Neural cell (in vitro differentiated cells): ENCODE data around the gene LMAN2. TPM values are rescaled to one million over a fixed set of nuclear protein-coding genes. Genes with fewer than 3 reads are reported as not detected.

Experiments
- H2AFZ ChIP-seq: fragments of 200-600, 300-800 bp; sonication (generic), shearing (Covaris generic); 2 replicates; pipeline ENCODE4 v1.6.0; 2014; ENCODE audit warnings: low read depth, mild to moderate bottlenecking, antibody characterized with exemption, low read length, moderate library complexity
- H3F3A ChIP-seq: fragments of 200-600 bp; shearing (Covaris generic); 2 replicates; pipeline ENCODE4 v1.6.1; 2016; ENCODE audit warnings: mild to moderate bottlenecking, moderate library complexity, mixed read lengths, antibody characterized with exemption, low read length; ENCODE audit not compliant: insufficient read depth, poor library complexity, severe bottlenecking
- H3K27ac ChIP-seq: fragments of 200-600, 300-800 bp; sonication (generic), shearing (Covaris generic); 2 replicates; pipeline ENCODE4 v1.5.1; 2014; ENCODE audit warnings: mild to moderate bottlenecking, low read length, moderate library complexity
- H3K27me3 ChIP-seq: fragments of 300-800, 200-600 bp; sonication (generic), shearing (Covaris generic); 2 replicates; pipeline ENCODE4 v1.6.0; 2014; ENCODE audit warnings: mild to moderate bottlenecking, low read depth, low read length, moderate library complexity; ENCODE audit not compliant: insufficient read depth
- H3K36me3 ChIP-seq: fragments of 300-800, 200-600 bp; sonication (generic), shearing (Covaris generic); 2 replicates; pipeline ENCODE4 v1.5.1; 2014; ENCODE audit warnings: mild to moderate bottlenecking, antibody characterized with exemption, low read length, moderate library complexity; ENCODE audit not compliant: insufficient read depth
- H3K4me2 ChIP-seq: fragments of 300-800, 200-600 bp; sonication (generic), shearing (Covaris generic); 2 replicates; pipeline ENCODE4 v1.6.0; 2014; ENCODE audit warnings: mild to moderate bottlenecking, low read length
- H3K4me3 ChIP-seq: fragments of 300-800, 200-600 bp; sonication (generic), shearing (Covaris generic); 2 replicates; pipeline ENCODE4 v1.5.1; 2014; ENCODE audit warnings: mild to moderate bottlenecking, low read length, moderate library complexity
- H3K79me2 ChIP-seq: fragments of 200-600 bp; shearing (Covaris generic); replicated peaks from 2 replicates; pipeline ENCODE4 v1.6.0; 2014; ENCODE audit warnings: mild to moderate bottlenecking, low read length, moderate library complexity; ENCODE audit not compliant: insufficient read depth
- H3K9ac ChIP-seq: fragments of 300-800, 200-600 bp; sonication (generic), shearing (Covaris generic); 2 replicates; pipeline ENCODE4 v1.6.1; 2016; ENCODE audit warnings: mild to moderate bottlenecking, low read length, mixed read lengths
- H3K9me2 ChIP-seq: fragments of 200-600 bp; shearing (Covaris generic); 2 replicates; pipeline ENCODE4 v1.6.1; 2016; ENCODE audit warnings: mild to moderate bottlenecking, low read length, mixed read lengths; ENCODE audit not compliant: insufficient read depth
- H3K9me3 ChIP-seq: fragments of 200-600, 300-800 bp; sonication (generic), shearing (Covaris generic); 2 replicates; pipeline ENCODE4 v1.6.1; 2016; ENCODE audit warnings: mild to moderate bottlenecking, mixed run types, low read length, moderate library complexity, mixed read lengths
- H4K20me1 ChIP-seq: fragments of 200-600 bp; shearing (Covaris generic); 2 replicates; pipeline ENCODE4 v1.6.1; 2016; ENCODE audit warnings: mild to moderate bottlenecking, mixed run types; ENCODE audit not compliant: insufficient read depth
- EP300 ChIP-seq: fragments of 450-650 bp; conservative IDR thresholded peaks from 2 replicates; pipeline ENCODE4 v1.6.1; 2014; ENCODE audit warnings: antibody characterized with exemption, mild to moderate bottlenecking, moderate library complexity; ENCODE audit not compliant: poor library complexity, severe bottlenecking
- EZH2 ChIP-seq: fragments of 200-600, 300-800 bp; shearing (Covaris generic), sonication (generic); IDR thresholded peaks from 2 replicates; pipeline ENCODE4 v1.6.1; 2014; ENCODE audit warnings: antibody characterized with exemption, low read length, borderline replicate concordance, mild to moderate bottlenecking; ENCODE audit not compliant: insufficient read depth, poor library complexity, severe bottlenecking
- MXI1 ChIP-seq: fragments of 450-650 bp; conservative IDR thresholded peaks from 2 replicates; pipeline ENCODE4 v1.6.1; 2014; ENCODE audit warnings: antibody characterized with exemption, mild to moderate bottlenecking; ENCODE audit not compliant: poor library complexity, severe bottlenecking
- POLR2AphosphoS5 ChIP-seq: IDR thresholded peaks from 2 replicates; pipeline ENCODE4 v1.6.1; 2012
- RAD21 ChIP-seq: fragments of 450-650 bp; conservative IDR thresholded peaks from 2 replicates; pipeline ENCODE4 v1.6.1; 2014; ENCODE audit warnings: antibody characterized with exemption, mild to moderate bottlenecking, moderate library complexity
- SMC3 ChIP-seq: fragments of 450-650 bp; conservative IDR thresholded peaks from 2 replicates; pipeline ENCODE4 v1.6.1; 2014; ENCODE audit warnings: antibody characterized with exemption, mild to moderate bottlenecking, moderate library complexity; ENCODE audit not compliant: poor library complexity
- TAF1 ChIP-seq: IDR thresholded peaks from 2 replicates; pipeline ENCODE4 v1.6.1; 2012; ENCODE audit warnings: low read depth
- polyA plus RNA-seq: library from polyadenylated mRNA; depleted of rRNA; stranded (reverse); fragments of >200 nt; gene quantifications from 2 replicates; pipeline ENCODE4 v1.2.3, GENCODE V29; 2014
- TF ChIP-seq, protein P1 (sequence below): fragments of 450-650 bp; IDR thresholded peaks from 2 replicates; pipeline ENCODE4 v1.5.1; 2014; ENCODE audit warnings: antibody characterized with exemption, mild to moderate bottlenecking, moderate library complexity; ENCODE audit not compliant: poor library complexity, severe bottlenecking
- TF ChIP-seq, protein P2 (sequence below): IDR thresholded peaks from 2 replicates; pipeline ENCODE4 v1.6.1; 2012; ENCODE audit warnings: borderline replicate concordance

LMAN2 gene
- polyA plus RNA-seq, 1 donor from 2014 or later = 155 TPM

DNA sequence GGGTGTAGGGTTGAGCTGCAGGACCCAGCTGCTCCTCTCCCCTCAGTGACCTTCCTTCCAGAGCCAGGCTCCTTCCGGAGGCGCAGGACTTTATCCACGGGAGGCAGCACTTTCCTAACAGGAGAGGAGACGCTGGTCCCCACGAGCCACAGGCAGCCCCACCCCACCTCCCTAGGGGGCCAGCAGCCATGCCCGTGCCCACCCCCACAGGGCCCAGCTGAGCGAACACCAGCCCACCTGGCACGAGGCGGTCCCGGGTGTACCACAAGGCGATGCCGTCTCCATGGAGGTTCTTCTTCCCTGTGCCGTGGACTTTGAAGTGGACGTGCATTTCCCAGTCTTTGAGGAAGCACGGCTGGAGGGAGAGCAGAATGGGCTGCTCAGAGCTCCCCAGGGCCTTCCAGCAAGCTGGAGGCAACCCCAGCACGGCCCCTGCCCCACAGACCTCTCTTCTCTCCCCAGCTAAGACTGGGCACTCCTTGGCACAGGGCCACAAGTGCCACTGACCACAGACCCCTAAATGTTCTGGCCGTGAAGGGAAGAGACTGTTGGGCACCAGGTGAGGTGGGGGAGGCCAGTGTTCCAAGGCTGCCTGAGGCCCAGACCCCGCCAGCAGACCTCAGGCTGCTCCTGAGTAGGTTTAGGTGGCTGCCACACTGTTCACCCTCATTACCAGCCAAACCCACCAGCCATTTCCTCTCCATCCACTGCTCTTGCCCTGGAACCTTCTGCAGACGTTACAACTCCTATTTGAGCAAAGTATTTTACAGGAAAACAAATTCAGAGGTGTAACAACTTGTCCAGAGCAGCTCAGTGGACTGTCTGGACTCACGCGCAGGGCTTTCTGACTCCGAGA lies 13.0 kb downstream of the LMAN2 start:
- Histone ChIP-seq H3K79me2 (peaks cover 13% of the 10 kb centered on the region), H3K4me2 (no peak overlapping the region), H2AFZ (no peak overlapping the region), H3K9ac (no peak overlapping the region), H3K27me3 (no peaks in the 10 kb centered on the region), H3K36me3 (no peaks in the 10 kb centered on the region), H3K4me3 (no peak overlapping the region), H3F3A (no peaks in the 10 kb centered on the region), H3K27ac (no peak overlapping the region), H3K9me2 (no peaks in the 10 kb centered on the region), H4K20me1 (no peaks in the 10 kb centered on the region), H3K9me3 (no peaks in the 10 kb centered on the region)
- TF ChIP-seq, protein P1, sequence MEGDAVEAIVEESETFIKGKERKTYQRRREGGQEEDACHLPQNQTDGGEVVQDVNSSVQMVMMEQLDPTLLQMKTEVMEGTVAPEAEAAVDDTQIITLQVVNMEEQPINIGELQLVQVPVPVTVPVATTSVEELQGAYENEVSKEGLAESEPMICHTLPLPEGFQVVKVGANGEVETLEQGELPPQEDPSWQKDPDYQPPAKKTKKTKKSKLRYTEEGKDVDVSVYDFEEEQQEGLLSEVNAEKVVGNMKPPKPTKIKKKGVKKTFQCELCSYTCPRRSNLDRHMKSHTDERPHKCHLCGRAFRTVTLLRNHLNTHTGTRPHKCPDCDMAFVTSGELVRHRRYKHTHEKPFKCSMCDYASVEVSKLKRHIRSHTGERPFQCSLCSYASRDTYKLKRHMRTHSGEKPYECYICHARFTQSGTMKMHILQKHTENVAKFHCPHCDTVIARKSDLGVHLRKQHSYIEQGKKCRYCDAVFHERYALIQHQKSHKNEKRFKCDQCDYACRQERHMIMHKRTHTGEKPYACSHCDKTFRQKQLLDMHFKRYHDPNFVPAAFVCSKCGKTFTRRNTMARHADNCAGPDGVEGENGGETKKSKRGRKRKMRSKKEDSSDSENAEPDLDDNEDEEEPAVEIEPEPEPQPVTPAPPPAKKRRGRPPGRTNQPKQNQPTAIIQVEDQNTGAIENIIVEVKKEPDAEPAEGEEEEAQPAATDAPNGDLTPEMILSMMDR = no peak

DNA sequence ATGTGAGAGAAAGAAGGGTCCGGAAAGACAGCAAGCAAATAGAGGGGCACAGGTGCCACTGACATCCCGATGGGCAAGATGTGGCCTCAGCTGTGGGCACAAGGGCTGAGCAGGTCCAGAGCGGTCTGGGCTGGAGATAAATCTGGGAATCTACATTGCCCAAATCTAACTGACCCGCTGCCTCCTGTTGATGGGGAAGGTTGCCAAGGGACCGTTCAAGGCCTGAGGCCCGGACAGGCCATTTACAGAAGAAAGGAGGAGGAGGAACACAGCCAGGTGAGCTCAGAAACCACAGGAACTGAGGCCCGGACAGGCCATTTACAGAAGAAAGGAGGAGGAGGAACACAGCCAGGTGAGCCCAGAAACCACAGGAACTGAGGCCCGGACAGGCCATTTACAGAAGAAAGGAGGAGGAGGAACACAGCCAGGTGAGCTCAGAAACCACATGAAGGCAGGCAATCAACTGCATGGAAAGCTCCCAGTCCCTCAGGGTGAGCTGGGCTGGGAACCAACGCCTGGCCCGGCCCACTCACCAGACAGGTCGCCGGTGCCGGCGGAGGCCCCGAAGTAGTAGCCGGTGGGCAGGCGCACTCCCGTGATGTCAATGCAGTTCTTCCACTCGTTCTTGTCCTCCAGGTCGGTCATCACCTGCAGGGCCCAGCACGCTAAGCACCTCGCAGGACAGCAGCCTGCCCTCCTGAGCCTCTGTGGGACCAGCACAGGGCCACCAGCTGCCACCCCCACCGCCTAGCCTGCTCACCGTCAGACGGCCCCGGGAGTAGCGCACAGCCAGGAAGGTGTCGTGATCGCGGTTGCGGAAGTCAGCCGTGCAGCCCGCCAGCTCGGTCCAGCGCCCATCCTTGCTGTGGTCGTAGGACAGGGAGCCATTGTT lies 14.6 kb downstream of the LMAN2 start:
- H3K4me2 ChIP-seq = no peak overlapping the region
- no peaks in the 10 kb centered on the region for H3K36me3 ChIP-seq
- H3K79me2 ChIP-seq = peaks cover 9% of the 10 kb centered on the region
- TF ChIP-seq POLR2AphosphoS5 = no peak
- TF ChIP-seq TAF1 = no peak
- TF ChIP-seq, protein P2, sequence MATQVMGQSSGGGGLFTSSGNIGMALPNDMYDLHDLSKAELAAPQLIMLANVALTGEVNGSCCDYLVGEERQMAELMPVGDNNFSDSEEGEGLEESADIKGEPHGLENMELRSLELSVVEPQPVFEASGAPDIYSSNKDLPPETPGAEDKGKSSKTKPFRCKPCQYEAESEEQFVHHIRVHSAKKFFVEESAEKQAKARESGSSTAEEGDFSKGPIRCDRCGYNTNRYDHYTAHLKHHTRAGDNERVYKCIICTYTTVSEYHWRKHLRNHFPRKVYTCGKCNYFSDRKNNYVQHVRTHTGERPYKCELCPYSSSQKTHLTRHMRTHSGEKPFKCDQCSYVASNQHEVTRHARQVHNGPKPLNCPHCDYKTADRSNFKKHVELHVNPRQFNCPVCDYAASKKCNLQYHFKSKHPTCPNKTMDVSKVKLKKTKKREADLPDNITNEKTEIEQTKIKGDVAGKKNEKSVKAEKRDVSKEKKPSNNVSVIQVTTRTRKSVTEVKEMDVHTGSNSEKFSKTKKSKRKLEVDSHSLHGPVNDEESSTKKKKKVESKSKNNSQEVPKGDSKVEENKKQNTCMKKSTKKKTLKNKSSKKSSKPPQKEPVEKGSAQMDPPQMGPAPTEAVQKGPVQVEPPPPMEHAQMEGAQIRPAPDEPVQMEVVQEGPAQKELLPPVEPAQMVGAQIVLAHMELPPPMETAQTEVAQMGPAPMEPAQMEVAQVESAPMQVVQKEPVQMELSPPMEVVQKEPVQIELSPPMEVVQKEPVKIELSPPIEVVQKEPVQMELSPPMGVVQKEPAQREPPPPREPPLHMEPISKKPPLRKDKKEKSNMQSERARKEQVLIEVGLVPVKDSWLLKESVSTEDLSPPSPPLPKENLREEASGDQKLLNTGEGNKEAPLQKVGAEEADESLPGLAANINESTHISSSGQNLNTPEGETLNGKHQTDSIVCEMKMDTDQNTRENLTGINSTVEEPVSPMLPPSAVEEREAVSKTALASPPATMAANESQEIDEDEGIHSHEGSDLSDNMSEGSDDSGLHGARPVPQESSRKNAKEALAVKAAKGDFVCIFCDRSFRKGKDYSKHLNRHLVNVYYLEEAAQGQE = no peak
- no peak for TF ChIP-seq RAD21
- H4K20me1 ChIP-seq = no peaks in the 10 kb centered on the region
- no peaks in the 10 kb centered on the region for H3K9me3 ChIP-seq
- no peak overlapping the region for H3K4me3 ChIP-seq
- no peak overlapping the region for H3K27ac ChIP-seq
- no peak overlapping the region for H3K9ac ChIP-seq
- no peaks in the 10 kb centered on the region for H3K27me3 ChIP-seq
- H2AFZ ChIP-seq = no peak overlapping the region
- H3K9me2 ChIP-seq = no peaks in the 10 kb centered on the region
- H3F3A ChIP-seq = no peaks in the 10 kb centered on the region

DNA sequence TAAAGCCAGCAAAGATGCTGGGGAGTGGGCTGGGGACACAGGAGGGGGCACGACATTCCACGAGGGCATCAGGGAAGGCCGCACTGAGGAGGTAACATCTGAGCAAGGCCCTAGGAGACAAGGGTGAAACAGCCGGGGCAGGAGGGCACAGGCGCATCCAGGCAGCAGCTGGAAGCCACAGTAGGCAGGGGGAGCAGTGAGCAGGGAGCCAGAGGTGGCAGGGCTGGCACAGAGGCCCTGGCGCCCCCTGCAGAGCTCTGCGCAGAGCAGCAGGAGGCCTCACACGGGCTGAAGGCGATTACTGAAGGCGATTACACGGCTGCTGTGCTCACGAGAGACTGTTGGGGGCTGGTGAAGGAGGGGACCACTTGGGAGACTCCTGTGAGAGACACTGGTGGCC lies 15.4 kb downstream of the LMAN2 start:
- no peaks in the 10 kb centered on the region for H3K9me2 ChIP-seq
- H3F3A ChIP-seq = no peaks in the 10 kb centered on the region
- H3K79me2 ChIP-seq = peaks cover 4% of the 10 kb centered on the region
- no peak overlapping the region for H2AFZ ChIP-seq
- H3K27me3 ChIP-seq = no peaks in the 10 kb centered on the region
- H3K36me3 ChIP-seq = no peaks in the 10 kb centered on the region
- no peak overlapping the region for H3K4me2 ChIP-seq
- H3K27ac ChIP-seq = no peak overlapping the region
- H3K4me3 ChIP-seq = no peak overlapping the region
- no peak overlapping the region for H3K9ac ChIP-seq
- H3K9me3 ChIP-seq = no peaks in the 10 kb centered on the region
- no peaks in the 10 kb centered on the region for H4K20me1 ChIP-seq
- no peak for TF ChIP-seq MXI1
- no peak for TF ChIP-seq SMC3
- no peak for TF ChIP-seq RAD21
- TF ChIP-seq EP300 = no peak
- no peak for TF ChIP-seq TAF1
- no peak for TF ChIP-seq POLR2AphosphoS5
- no peak for TF ChIP-seq EZH2
- TF ChIP-seq, protein P1 = no peak
